ENCODE measurements around the gene ARID5A.
"Not testable (repeated sequence)": the region's sequence is repeated elsewhere in the genome, so short reads cannot be mapped to it uniquely, and the experiment has no call there.

ARID5A gene

DNA sequence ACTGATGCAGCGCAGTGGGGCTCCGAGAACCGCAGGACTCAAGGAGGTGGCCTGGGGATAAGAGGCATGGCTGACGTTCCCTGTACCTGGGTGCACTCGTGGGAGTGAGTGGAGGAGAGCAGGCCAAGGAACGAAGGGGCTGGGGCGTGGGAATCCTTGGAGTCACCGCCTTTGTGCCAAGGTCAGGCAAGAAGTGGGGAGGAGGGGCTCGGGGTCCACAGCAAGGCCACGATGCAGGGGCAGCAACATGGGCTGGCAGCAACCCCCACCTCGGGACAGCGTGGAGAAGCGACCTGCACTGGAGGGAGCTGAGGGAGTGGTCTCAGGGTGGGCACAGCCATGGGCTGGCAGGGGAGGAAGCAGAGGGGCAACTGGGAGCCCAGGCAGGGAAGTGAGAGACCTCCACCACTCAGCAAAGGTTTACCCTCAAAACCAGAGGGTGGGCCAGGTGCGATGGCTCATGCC, 18.6 kb downstream of the ARID5A start:
- H3K4me3 ChIP-seq (ENCODE audit: low read depth, low read length), result no peak overlapping the region
- TF ChIP-seq, protein P1, sequence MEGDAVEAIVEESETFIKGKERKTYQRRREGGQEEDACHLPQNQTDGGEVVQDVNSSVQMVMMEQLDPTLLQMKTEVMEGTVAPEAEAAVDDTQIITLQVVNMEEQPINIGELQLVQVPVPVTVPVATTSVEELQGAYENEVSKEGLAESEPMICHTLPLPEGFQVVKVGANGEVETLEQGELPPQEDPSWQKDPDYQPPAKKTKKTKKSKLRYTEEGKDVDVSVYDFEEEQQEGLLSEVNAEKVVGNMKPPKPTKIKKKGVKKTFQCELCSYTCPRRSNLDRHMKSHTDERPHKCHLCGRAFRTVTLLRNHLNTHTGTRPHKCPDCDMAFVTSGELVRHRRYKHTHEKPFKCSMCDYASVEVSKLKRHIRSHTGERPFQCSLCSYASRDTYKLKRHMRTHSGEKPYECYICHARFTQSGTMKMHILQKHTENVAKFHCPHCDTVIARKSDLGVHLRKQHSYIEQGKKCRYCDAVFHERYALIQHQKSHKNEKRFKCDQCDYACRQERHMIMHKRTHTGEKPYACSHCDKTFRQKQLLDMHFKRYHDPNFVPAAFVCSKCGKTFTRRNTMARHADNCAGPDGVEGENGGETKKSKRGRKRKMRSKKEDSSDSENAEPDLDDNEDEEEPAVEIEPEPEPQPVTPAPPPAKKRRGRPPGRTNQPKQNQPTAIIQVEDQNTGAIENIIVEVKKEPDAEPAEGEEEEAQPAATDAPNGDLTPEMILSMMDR (IDR thresholded peaks at IDR 0.05; ENCODE audit: low read depth, low read length), result no peak

DNA sequence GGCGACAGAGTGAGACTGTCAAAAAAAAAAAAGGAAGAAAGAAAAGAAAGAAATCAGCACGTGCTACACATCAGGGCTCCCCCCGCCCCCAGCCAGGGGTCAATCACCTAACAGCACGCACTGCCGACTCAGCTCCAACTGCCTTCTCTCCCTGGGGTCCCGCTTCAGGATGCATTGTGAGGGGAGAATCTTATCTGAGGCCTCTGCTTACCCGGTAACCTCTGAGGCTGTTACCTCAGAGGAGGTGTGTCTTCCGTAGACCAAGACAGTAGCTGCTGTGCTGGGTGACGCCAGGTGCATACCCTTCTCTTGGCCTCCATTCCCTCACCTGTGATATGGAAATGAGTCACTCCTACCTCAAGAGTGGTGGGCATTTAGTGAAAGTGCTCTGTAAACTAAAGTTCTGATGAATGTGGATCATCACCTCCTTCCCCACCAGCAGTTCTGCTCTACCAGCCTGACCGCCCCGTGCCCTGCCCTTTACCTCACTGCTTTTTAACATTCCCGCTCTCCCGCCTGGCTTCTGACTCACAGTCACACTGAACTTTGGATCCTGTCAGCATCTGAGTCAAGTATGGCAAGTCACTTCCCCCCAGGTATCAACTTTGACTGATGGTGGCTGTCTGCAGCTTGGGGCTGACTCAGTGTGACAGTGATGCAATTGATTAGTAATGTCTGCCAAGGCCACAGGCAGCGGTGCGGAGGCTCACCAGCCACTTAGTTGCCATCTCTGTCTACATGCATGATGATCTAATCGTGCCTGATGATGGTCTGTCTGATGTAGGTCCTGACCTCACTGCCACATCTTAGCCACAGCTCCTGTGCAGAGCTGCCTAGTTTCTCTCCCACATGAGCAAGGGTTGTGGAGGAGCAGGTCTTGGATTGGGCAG, 20.1 kb downstream of the ARID5A start:
- TF ChIP-seq, protein P1 (IDR thresholded peaks at IDR 0.05; ENCODE audit: low read depth, low read length), result no peak
- no peak overlapping the region for H3K4me3 ChIP-seq (ENCODE audit: low read depth, low read length)

DNA sequence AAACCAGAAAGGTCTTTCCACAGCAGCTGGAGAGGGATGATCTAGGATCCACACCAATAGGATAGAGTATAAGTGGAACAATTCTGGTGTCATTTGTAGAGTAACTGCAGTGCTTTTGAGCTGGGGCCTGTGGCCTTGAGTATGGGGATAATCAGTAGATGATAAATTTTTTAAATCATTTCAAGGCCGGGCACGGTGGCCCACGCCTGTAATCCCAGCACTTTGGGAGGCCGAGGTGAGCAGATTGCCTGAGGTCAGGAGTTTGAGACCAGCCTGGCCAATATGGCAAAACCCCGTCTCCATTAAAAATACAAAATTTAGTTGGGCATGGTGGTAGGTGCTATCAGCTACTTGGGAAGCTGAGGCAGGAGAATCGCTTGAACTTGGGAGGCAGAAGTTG, 20.9 kb downstream of the ARID5A start:
- H3K4me3 ChIP-seq (ENCODE audit: low read depth, low read length), result not testable (repeated sequence)

DNA sequence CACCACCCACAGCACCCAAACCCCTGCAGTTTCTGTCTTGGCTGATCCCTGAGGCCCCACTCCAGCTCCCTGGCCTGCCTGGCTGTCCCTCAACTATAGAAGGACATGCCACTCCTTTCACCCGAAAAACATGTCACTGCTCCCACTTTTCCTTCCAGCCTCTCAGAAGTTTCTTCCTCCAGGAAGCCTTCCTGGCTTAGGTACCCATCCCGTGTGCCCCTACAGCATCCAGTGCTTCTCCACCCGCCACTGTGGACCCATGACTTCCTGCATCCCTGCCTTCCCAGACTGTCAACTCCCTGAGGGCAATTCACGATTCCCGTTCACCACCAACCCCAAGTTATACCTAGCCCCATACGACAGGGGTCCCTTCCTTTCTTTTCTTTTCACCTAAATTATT, 21.5 kb downstream of the ARID5A start:
- no peak overlapping the region for H3K4me3 ChIP-seq (ENCODE audit: low read depth, low read length)
- TF ChIP-seq, protein P1 (IDR thresholded peaks at IDR 0.05; ENCODE audit: low read depth, low read length), result no peak

DNA sequence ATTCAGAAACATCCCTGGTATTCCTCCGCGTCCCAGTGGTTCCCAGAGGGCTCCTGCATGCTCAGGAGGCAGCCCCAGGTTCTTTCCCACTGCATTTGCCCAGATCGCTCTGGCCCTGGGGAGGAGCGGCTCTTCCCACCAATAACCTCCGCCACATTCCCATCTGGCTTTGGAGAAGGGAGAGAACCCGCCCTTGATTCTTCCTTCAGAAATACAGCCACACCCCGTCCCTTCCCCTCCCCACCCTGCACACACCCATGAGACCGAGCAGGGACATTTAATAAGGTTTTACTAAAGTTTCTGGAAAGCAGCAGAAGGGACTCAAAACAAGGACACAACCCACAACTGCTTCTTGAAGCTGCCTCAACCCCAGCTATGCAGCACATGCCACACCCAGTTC, 21.9 kb downstream of the ARID5A start:
- TF ChIP-seq, protein P1 (IDR thresholded peaks at IDR 0.05; ENCODE audit: low read depth, low read length), result no peak
- H3K4me3 ChIP-seq (ENCODE audit: low read depth, low read length), result no peak overlapping the region

DNA sequence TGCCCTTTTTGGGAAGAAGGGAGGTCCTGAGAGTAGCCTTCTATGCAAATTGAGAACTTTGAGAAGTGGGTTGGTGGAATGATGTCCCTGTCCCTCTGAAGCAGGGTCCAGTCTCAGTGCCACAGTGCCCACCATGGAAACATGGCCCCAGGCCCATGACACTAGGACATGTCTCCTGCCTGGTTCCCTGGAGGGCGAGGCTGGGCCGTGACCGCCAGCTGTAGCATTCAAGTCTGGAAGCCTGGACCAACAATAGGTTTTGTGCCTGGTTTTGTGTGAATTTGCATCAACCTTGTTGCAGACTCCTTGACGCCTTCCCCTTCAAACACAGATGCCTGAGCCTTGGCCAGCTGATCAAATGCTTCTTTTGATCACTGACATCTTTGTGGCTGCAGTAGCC, 27.5 kb downstream of the ARID5A start:
- TF ChIP-seq, protein P1 (IDR thresholded peaks at IDR 0.05; ENCODE audit: low read depth, low read length), result no peak
- no peak overlapping the region for H3K4me3 ChIP-seq (ENCODE audit: low read depth, low read length)

DNA sequence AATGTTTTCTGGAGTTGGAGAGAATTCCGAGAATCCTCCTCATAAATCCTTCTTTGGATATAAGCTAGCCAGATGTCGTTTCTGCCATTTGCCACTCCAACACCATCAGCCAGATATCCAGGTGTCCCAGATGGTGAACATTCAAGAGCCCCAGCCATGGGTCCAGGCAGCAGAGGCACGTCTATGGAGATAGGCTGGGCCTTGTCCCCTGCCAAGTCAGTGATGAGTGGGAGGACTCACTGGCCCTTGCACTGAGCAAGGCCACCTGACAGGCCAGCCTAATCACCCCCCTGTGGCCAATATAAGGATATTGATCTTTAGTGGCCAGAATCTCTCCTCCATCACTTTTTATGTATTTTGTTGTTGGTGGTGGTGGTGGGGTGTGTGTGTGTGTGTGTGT, 28.0 kb downstream of the ARID5A start:
- TF ChIP-seq, protein P1 (IDR thresholded peaks at IDR 0.05; ENCODE audit: low read depth, low read length), result no peak
- H3K4me3 ChIP-seq (ENCODE audit: low read depth, low read length), result no peak overlapping the region
